Activated gamma-delta T cell treated with anti-CD3 and anti-CD28 coated beads, Interleukin-2, amount 50 U/mL, for 16 hours (primary cell): Measurements from ENCODE around the gene NSF.
"Not testable (repeated sequence)": the region's sequence is repeated elsewhere in the genome, so short reads cannot be mapped to it uniquely, and the experiment has no call there.

Source experiments
- DNase-seq: peaks from one replicate; pipeline ENCODE4 v3.0.0-alpha.2; 2020; ENCODE audit warnings: low read depth

Gene NSF

GRCh38 chr17:46774108-46774737 is 183.8 kb downstream of the NSF start:
- DNase-seq, result no peak

- no peak for DNase-seq
Observed at GRCh38 chr17:46776298-46777005, 186.0 kb downstream of the NSF start.

GRCh38 chr17:46777943-46778915 is 187.8 kb downstream of the NSF start:
- DNase-seq, result no peak

- DNase-seq, result no peak
Observed at GRCh38 chr17:46780003-46780373, 189.5 kb downstream of the NSF start.

GRCh38 chr17:46782250-46782953 is 191.9 kb downstream of the NSF start:
- no peak for DNase-seq

GRCh38 chr17:46783031-46783593 is 192.6 kb downstream of the NSF start:
- no peak for DNase-seq

- DNase-seq, result no peak
Observed at GRCh38 chr17:46785696-46786095, 195.2 kb downstream of the NSF start.

- DNase-seq, result no peak
Observed at GRCh38 chr17:46787478-46787877, 197.0 kb downstream of the NSF start.

GRCh38 chr17:46788300-46788699 is 197.8 kb downstream of the NSF start:
- DNase-seq, result no peak

GRCh38 chr17:46788796-46789195 is 198.3 kb downstream of the NSF start:
- DNase-seq, result no peak

GRCh38 chr17:46789610-46790009 is 199.1 kb downstream of the NSF start:
- DNase-seq, result no peak

- DNase-seq, result no peak
Observed at GRCh38 chr17:46790216-46790615, 199.7 kb downstream of the NSF start.

GRCh38 chr17:46791531-46791930 is 201.1 kb downstream of the NSF start:
- DNase-seq, result no peak

GRCh38 chr17:46792071-46792470 is 201.6 kb downstream of the NSF start:
- no peak for DNase-seq

GRCh38 chr17:46793023-46793422 is 202.6 kb downstream of the NSF start:
- not testable (repeated sequence) for DNase-seq

GRCh38 chr17:46793541-46793940 is 203.1 kb downstream of the NSF start:
- DNase-seq, result no peak

GRCh38 chr17:46794318-46794717 is 203.8 kb downstream of the NSF start:
- DNase-seq, result no peak

- DNase-seq, result no peak
Observed at GRCh38 chr17:46795379-46795952, 205.0 kb downstream of the NSF start.

- DNase-seq, result no peak
Observed at GRCh38 chr17:46796084-46796483, 205.6 kb downstream of the NSF start.

GRCh38 chr17:46796524-46796923 is 206.1 kb downstream of the NSF start:
- DNase-seq, result no peak

GRCh38 chr17:46796956-46797530 is 206.6 kb downstream of the NSF start:
- DNase-seq, result no peak
